ENCODE measurements around the gene C3orf18. TPM values are rescaled to one million over a fixed set of nuclear protein-coding genes. Genes with fewer than 3 reads are reported as not detected.

C3orf18 gene
- total RNA-seq, 1 donor from 2014 or later, result 5.9 TPM

- POLR2A ChIA-PET, result no interaction called here
- DNase-seq, result no peak
- Mint-ChIP-seq H3K27me3 (peaks cover 1% of the 10 kb centered on the region), H3K4me3 (no peak overlapping the region), H3K27ac (no peak overlapping the region), H3K4me1 (no peaks in the 10 kb centered on the region), H3K36me3 (ENCODE audit: low read depth) (no peaks in the 10 kb centered on the region), H3K9me3 (no peaks in the 10 kb centered on the region)
- TF ChIP-seq CTCF (IDR thresholded peaks at IDR 0.05), result no peak
- intact Hi-C loops (cut with micrococcal nuclease), result no loop called here
- ATAC-seq (ENCODE audit: low read depth), result no peak
- CTCF ChIA-PET, result interaction anchor here (1.8 kb wide), 1 partner anchor 13 kb away, joined by 4 read pairs; no protein-coding TSS in a partner anchor
These were observed 13.0 kb downstream of the C3orf18 start for GRCh38 chr3:50554553-50554952.

DNA sequence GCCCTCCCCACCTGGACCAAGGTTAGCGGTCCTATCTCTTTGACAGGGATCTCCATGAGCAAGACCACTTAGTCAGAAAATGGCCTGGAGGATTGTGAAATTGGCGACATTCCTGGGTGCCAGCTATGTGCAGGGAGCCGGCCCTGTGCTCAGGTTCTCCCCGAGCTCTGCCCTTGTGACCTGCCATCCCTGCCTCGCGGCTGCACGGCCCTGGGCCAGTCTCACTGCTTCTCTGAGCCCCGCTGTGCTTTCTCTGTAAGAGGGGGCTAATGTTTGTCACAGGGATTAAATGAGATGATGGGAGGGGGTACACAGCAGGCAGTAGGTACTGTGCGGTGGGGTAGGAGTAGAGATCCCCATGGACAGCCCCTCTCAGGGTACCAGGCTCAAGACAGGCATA lies 14.9 kb downstream of the C3orf18 start:
- no peak for DNase-seq
- CTCF ChIA-PET, result interaction anchor here (0.7 to 1.2 kb wide), 2 partner anchors 15 to 61 kb away, joined by 3 read pairs; partner anchors contain the start of gene C3orf18
- peaks cover 1% of the 10 kb centered on the region for H3K27me3 Mint-ChIP-seq
- intact Hi-C loops (cut with micrococcal nuclease), result no loop called here
- ATAC-seq (ENCODE audit: low read depth), result no peak
- no peaks in the 10 kb centered on the region for H3K9me3 Mint-ChIP-seq
- TF ChIP-seq CTCF (IDR thresholded peaks at IDR 0.05), result no peak
- no peaks in the 10 kb centered on the region for H3K4me1 Mint-ChIP-seq
- H3K36me3 Mint-ChIP-seq (ENCODE audit: low read depth), result no peaks in the 10 kb centered on the region
- H3K4me3 Mint-ChIP-seq, result no peak overlapping the region
- no peak overlapping the region for H3K27ac Mint-ChIP-seq
- POLR2A ChIA-PET, result no interaction called here

DNA sequence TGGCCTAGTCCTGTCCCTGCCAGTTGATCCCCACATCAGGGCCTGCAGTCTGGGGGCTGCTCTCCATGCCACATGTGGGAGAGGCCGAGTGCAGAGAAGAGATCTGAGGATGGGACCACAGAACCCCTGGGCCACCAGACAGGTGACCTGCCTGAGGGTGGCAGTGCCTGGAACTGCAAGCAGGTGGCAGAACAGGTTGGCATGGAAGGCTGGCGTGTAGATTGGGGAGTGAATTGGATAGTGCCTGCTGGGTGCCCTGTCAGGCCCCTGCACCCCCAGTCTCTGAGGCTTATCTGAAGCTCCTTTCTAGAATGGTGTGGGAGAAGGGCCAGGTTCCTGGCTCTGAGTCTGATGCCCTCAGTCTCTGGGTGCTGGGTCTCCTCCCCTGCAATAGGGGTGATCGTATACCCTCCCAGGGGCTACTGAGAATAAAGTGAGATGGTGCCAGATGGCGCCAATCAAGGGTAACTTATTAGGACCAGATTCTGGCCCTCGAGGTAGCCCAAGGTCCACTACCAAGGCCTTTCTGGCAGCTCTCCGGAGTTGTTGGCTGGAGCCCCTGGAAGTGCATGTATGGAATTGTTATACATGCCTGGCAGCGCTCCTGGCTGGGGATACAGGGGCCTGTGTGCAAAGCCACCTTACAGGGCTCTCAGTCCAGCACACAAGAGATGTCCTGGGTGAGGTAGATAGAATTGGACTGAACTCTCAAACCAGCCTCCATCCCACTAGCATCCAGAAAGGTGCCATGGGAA lies 15.7 kb downstream of the C3orf18 start:
- H3K9me3 Mint-ChIP-seq, result no peaks in the 10 kb centered on the region
- POLR2A ChIA-PET, result no interaction called here
- CTCF ChIA-PET, result interaction anchor here (0.7 to 1.6 kb wide), 4 partner anchors 9 to 62 kb away, joined by 3 to 7 read pairs (median 3); partner anchors contain the start of gene C3orf18
- H3K27ac Mint-ChIP-seq, result no peak overlapping the region
- no peaks in the 10 kb centered on the region for H3K4me1 Mint-ChIP-seq
- no peak for ATAC-seq (ENCODE audit: low read depth)
- H3K36me3 Mint-ChIP-seq (ENCODE audit: low read depth), result no peaks in the 10 kb centered on the region
- intact Hi-C loops (cut with micrococcal nuclease), result no loop called here
- H3K27me3 Mint-ChIP-seq, result peaks cover 1% of the 10 kb centered on the region
- no peak overlapping the region for H3K4me3 Mint-ChIP-seq
- no peak for TF ChIP-seq CTCF (IDR thresholded peaks at IDR 0.05)
- no peak for DNase-seq

DNA sequence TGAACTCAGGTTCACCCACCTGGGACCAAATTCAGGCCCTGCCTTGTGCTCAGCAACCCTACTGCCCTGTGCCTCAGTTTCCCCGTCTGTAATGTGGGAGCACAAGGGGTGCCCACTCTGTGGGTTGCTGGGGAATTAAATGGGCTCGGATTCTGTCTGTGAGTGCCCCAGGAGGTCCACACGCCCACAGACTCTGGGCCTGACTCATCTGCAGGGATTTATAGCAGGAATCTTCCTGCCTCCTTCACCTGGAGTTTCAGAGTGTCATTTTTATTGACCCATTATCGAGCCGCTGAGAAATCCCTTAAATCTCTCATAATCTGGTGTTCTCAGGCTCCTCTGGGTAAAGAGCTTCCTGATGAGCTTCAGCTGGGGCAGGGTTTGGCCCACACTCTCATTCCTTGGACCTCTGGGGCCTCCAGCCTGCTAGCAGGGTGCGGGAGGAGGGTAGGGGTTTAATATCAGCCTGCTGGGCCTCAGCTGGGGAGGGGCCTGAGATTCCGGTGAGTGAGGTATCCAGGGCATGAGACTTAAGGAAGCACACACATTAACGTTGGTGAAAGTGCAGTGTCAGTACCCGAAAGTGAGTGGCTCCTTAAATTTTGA lies 16.4 kb downstream of the C3orf18 start:
- Mint-ChIP-seq H3K27ac (no peak overlapping the region), H3K4me3 (no peak overlapping the region), H3K27me3 (peaks cover 1% of the 10 kb centered on the region), H3K36me3 (ENCODE audit: low read depth) (no peaks in the 10 kb centered on the region), H3K4me1 (no peaks in the 10 kb centered on the region), H3K9me3 (no peaks in the 10 kb centered on the region)
- POLR2A ChIA-PET, result no interaction called here
- no peak for TF ChIP-seq CTCF (IDR thresholded peaks at IDR 0.05)
- intact Hi-C loops (cut with micrococcal nuclease), result no loop called here
- ATAC-seq (ENCODE audit: low read depth), result no peak
- CTCF ChIA-PET, result interaction anchor here (0.7 to 1.6 kb wide), 4 partner anchors 9 to 60 kb away, joined by 3 to 7 read pairs (median 3); no protein-coding TSS in a partner anchor
- DNase-seq, result no peak

DNA sequence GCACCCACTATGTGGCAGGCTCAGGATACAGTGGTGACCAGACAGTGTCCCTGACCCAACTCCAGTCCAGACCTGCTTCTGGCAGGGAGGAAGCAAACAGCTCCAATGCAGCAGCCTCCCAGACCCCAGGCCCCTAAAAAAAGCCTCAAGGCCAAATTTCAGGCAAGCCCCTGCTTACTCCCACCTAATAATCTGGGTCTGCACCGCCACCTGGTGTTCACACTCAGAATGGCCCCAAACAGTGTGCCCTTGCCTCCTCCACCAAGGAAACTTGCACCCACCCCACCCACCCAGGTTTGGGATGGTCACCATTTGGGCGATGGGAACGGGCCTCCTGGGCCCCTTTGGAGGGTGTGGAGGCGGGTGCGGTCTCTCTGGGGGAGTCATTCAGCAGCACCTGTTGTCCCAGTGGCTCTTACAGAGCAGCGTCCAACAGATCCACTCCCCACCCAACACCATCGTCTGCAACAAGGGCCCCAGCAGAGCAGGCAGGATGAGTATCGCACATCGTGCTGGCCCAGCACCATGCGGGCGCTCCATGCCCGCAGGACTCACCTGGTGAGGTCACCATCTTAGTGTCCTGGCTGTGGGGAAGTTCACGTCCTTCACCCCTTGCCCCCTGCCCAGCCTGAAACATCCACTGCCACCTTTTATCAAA lies 17.3 kb downstream of the C3orf18 start:
- Mint-ChIP-seq H3K27ac (no peak overlapping the region), H3K36me3 (ENCODE audit: low read depth) (no peaks in the 10 kb centered on the region), H3K4me3 (no peak overlapping the region), H3K4me1 (no peaks in the 10 kb centered on the region), H3K9me3 (no peaks in the 10 kb centered on the region), H3K27me3 (no peaks in the 10 kb centered on the region)
- DNase-seq (peak; percentile 51), ATAC-seq (ENCODE audit: low read depth) (peak; percentile 70)
- CTCF ChIA-PET, result interaction anchor here (0.5 to 1.6 kb wide), 8 partner anchors 8 to 506 kb away, joined by 3 to 7 read pairs (median 3); no protein-coding TSS in a partner anchor
- no peak for TF ChIP-seq CTCF (IDR thresholded peaks at IDR 0.05)
- POLR2A ChIA-PET, result no interaction called here
- intact Hi-C loops (cut with micrococcal nuclease), result loop anchor here (1.0 kb wide), 1 partner anchor 114 kb away; no protein-coding TSS in a partner anchor

Data from activated B cell treated with CpG ODN at 0.5 μM for 24 hours (primary cell).